ENCODE measurements around the gene WDR45B.

The WDR45B gene

DNA sequence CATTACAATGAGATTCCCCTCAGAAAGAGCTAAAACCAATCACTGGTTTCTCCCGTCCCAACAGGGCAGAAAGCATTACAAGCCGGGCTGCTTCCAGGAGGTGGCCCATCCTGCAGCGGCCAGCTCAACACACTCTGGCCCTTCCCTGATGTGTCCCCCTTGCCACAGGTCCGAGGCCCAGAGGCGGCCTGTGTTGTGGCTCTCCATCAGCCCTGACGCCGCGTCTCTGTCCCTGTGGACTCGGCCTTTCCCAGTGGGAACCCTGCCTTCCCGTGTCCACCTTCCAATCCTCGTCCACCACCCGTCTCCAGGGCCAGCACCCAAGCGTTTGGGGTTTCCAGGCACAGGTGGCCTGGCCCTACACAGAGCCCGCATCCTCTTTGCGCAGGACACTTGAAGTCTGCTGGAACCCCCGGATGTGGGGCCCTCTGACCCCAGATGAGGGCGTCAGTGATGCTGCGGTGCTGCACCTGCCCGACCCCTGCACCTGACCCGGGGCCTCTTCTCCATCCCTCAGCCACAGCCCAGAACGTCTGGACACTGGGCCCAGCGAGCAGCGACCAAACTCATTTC, 29.2 kb upstream of the WDR45B start:
- DNase-seq (ENCODE audit: low read depth) = no peak

DNA sequence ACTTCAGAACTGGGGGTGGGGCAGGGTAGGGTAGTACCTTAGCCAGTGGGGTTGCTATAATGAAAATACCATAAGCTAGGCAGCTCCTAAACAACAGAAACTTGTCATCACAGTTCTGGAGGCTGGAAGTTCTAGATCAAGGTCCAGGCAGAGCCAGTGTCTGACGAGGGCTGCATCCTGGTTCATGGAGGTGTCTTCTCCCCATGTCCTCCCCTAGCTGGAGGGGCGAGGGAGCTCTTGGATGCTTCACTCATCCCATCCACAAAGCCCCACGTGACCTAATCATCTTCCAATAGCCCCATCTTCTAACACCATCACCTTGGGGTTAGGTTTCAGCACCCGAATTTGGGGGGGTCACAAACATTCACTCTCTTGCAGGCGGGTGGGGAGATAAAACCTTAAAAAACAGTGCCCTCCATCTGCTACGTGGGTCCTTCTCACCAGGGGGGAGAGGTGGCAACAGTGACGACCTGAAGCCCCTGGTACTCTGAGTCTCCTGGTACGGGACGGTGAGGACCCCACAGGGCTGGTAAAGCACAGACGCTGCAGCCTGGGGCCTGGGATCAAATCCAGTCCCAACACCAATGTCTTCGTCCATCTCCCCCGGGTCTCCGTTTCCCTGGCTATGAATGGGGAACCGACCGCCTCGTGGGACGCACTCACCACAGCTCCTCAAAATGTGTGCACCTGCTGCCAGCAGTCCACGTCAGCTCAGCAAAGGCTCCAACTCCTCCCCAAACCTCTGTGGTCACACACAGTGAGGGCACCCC, 27.4 kb upstream of the WDR45B start:
- no peak for DNase-seq (ENCODE audit: low read depth)

DNA sequence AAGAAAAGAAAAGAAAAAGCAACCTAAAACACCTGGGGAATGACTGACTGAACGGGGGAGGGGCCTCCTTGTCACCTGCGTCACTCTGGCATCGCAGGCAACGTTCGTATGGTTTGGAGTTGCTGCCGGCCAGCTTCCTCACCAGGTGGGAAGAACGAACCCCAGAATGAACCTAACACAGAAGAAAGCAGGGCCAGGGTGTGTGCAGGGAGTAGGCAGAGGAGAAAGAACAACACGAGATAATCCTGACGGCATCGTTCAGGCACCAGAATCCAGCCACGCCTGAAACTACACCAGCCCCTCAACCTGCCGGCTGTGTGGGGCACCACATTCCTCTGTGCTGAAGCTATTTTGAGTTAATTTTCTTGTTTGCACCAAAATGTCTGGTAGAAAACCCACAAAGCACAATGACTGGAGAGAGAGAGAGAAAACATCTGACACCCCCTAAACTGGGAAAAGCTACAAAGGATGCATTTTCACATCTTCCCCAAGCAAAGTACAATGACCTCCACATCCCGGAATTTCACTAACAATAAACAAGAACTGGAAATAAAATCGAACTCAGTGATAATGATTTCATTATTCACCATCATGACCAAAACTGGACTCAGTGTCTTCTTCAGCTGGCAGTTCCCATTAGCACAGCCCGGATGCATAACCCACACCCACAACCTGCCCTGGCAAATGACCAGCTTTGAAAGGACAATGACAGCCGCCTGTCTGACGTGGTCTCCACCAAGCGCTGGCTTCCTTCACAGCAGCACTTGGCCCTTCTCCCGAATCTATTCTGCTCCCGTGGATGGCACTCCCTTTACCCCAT, 26.6 kb upstream of the WDR45B start:
- DNase-seq (ENCODE audit: low read depth) = no peak

DNA sequence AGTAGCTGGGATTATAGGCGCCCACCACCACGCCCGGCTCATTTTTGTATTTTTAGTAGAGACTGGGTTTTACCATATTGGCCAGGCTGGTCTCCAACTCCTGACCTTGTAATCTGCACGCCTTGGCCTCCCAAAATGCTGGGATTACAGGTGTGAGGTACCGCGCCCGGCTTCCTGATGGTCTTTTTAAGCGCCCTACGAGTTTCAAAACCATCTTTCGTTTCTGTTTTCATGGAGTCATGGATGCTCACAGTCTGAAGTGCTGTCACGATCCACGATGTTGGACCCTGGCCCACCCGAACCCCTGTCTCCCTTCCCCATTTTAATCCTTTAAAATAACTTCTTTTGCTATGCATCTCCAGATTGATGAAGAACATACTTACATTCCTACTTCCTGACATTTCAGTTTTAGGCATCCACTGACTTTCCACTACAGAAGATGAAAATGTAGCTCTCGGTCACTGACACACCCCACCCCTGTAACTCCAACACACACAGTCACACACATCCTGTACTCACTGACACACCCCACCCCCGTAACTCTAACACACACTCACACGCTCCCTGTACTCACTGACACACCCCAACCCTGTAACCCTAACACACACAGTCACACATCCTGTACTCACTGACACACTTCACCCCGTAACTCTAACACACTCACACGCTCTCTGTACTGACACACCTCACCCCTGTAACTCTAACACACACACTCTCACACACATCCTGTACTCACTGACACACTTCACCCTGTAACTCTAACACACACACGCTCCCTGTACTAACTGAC, 22.6 kb upstream of the WDR45B start:
- DNase-seq (ENCODE audit: low read depth) = no peak

DNA sequence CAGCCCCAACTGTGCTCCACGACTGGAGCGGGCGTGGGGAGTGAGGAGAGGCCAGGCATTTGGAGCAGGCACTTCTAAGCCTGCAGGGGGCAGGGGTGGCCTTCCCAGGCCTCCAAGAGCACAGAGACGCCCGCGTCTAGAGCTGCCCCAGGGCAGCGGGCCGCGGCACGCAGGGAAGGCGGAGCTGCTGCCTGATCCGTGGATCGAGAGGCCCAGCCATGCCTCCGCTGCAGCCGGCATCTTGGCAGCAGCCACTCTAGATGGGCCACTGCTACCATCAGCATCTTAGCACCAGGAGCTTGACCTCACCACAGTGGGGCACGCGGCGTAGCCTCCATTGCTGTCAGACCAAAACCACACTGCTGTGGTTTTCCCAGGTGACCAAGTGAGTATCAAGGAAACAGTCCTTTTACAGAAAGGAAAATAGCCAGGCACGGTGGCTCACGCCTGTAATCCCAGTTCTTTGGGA, 20.4 kb upstream of the WDR45B start:
- peak; percentile 78 for DNase-seq (ENCODE audit: low read depth)

DNA sequence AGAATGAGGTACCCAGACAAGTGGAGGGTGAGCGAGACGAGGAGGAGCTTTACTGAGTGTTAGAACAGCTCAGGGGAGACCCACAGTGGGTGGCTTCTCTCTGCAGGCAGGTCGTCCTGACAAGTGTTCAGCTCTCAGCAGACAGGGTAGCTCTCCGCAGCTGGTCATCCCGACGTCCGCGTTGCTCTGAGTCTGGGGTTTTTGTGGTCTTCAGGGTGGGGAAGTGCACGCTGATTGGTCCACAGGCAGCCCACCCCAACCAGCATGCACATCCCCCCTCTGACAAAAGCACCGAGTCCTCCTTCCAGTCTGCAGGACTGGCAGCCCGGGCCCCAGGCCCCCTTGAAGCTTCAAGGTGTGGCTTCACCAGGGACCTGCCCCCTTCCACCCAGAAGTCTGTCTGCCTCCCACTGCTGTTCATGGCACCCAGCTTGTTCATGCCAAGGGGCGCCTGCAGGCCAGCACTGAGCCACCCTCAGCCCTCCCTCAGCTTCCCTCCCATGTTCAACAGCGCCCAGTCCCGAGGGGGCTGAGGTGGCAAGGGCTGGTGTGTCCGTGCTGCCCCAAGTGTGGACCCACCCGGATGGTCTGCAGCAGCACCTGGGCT, 19.9 kb upstream of the WDR45B start:
- DNase-seq (ENCODE audit: low read depth) = no peak

DNA sequence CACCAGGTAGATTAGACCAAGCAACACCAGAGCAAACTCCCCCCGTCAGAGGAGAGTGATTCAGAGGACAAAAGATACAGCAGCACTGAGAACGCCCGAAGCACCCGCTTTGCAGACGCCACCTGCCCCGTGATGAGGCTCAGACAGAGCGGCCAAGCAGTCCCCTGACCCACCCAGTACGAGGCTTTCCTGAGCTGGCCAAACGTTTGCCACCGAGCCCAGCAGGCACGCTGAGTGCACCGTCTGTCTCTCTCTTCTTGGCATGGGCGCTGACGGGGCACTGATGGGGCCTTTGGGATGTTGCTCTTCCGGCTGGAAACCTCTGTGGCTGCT, 19.4 kb upstream of the WDR45B start:
- no peak for DNase-seq (ENCODE audit: low read depth)

DNA sequence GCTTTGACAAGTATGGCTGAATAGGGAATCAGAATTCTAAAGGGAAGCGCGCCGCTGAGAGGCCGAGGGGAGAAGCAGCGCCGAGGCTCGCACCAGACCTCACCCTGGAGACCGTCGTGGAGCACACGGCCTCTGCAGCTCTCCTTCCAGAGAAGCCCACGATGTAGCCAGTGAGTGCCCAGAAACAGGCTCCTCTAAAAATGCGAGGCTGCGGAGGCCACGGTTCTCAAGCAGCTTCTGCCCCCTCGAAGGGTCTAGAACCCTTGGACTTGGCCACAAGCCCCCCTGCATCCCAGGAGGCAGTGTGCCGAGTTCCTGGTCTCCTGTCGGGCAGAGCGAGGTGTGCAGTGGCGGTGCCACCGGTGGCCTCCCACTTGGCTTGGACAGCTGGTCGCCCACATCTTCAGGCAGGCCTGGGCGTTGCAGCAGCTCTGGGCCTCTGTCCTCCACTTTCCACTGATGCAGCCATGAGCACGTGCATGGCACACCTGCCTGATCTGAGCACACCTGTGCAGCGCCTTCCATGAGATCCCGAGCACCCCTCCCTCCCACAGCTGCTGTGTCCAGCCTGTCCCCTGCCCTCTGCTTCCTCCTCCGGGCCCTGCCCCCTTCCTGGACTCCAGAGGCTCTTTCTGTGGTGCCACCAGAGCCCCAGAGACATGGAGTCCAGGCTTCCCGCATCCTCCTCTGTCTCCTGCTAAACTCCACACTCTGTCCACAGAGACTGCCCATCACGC, 18.9 kb upstream of the WDR45B start:
- DNase-seq (ENCODE audit: low read depth) = no peak

DNA sequence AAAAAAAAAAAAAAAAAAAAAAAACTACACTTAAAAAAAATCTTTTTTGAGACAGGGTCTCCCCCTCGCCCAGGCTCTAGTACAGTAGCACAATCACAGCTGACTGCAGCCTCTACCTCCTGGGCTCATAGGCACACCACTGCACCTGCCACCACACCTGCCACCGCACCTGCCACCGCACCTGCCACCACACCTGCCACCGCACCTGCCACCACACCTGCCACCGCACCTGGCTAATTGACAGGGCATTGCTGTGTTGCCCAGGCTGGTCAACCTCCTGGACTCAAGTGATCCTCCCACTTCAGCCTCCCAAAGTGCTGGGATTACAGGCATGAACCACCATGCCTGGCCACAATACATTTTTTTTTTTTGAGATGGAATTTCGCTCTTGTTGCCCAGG, 17.6 kb upstream of the WDR45B start:
- DNase-seq (ENCODE audit: low read depth) = no peak

DNA sequence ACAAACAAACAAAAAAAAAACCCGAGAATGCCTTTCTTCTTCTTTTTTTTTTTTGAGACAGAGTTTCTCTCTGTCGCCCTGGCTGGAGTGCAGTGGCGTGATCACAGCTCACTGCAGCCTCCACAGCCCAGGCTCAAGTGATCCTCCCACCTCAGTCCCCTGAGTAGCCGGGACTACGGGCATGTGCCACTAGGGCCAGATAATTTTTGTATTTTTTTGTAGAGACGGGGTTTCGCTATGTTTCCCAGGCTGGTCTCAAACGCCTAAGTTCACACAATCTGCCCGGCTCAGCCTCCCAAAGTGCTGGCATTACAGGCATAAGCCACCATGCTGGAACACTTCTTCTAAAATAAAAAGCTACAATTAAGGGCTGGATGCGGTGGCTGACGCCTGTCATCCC, 17.0 kb upstream of the WDR45B start:
- no peak for DNase-seq (ENCODE audit: low read depth)

DNA sequence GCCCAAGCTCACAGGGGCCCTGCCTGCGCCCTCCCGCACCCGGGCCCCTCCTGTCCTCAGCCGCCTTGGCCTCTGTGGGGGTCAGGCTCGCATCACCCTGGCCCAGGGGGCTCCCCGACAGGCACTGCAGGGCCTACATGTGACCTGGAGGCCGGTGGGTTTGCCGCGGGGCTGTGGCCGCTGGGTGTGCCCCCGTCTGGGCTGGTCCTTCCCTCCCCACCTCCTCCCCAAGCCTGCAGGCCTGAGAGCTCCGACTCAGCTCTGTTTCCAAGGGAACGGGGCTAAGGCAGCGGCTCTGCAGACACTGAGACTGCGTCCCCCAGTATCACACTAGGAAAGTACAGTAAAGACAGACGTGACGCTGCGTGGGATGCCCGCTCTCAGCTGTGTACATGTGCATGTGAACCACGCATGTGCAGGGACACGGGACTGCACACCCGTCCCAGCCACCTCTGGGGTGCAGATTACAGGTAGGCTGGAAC, 16.5 kb upstream of the WDR45B start:
- no peak for DNase-seq (ENCODE audit: low read depth)

DNA sequence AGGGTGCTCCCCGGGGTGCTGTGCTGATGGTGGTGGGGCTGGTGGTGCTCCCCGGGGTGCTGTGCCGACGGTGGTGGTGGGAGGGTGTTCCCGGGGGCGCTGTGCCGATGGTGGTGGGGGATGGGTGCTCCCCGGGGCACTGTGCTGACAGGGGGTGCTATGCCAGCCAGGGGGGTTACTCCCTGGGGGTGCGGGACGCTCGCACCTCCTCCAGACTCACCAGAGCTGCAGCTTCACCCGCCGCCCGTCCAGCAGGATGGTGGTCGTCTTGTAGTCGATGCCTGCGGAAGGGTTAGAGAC, 16.0 kb upstream of the WDR45B start:
- no peak for DNase-seq (ENCODE audit: low read depth)

DNA sequence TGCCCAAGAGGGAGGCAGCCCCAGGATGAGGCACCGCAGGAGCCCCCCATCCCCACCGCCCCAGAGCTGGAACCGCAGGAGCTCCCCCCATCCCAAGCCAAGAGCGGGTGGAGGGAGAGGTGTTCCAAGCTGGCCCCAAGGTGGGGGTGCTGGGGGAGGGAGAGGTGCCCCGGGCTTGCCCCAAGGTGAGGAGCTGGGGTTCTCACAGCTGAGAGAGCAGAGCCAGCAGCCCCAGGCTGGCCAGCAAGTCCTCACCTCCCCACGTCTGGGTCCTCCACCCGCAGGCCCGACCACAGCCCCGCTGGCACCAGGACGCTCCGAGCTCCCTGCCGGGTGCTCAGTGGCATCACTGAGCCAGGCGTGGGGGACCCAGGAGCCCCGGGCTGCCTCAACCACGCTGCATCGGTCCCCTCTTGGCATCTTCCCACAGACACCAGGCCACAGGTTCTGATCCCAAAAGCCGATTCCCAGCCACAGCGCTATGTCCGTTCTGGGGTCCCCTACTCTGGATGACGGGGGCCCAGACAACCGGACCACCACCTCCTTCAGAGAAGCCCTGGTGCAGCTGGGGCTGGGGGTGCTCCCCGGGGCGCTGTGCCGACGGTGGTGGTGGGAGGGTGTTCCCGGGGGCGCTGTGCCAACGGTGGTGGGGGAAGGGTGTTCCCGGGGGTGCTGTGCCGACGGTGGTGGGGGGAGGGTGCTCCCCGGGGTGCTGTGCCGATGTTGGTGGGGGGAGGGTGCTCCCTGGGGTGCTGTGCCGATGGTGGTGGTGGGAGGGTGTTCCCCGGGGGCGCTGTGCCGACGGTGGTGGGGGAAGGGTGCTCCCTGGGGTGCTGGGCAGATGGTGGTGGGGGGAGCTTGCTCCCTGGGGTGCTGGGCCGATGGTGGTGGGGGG, 15.4 kb upstream of the WDR45B start:
- no peak for DNase-seq (ENCODE audit: low read depth)

DNA sequence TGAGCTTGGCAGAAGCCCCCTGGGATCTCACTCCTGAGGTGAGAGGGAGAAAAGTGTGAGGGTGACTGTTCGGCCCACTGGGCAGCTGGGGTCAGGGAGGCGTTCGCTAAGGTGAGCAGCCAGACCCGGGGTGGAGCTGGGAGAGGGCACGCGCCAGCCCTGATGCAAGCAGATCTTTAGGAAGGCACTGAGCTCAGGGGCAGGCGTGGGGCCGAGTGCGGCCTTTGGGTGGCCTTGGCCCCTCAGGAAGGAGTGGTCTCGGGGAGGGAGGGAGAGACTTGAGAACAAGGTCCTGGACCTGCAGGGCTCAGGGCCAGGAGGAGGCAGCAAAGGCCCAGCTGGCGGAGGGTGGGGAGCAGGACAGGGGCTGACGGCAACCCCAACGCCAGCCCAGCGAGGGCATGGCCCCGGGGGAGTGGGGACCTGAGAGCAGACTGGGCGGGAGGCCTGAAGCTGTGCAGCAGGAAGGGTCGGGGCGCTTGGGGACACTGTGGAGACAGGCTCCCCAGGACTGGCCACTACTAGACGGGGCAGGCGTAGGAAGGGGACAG, 14.5 kb upstream of the WDR45B start:
- DNase-seq (ENCODE audit: low read depth) = no peak

DNA sequence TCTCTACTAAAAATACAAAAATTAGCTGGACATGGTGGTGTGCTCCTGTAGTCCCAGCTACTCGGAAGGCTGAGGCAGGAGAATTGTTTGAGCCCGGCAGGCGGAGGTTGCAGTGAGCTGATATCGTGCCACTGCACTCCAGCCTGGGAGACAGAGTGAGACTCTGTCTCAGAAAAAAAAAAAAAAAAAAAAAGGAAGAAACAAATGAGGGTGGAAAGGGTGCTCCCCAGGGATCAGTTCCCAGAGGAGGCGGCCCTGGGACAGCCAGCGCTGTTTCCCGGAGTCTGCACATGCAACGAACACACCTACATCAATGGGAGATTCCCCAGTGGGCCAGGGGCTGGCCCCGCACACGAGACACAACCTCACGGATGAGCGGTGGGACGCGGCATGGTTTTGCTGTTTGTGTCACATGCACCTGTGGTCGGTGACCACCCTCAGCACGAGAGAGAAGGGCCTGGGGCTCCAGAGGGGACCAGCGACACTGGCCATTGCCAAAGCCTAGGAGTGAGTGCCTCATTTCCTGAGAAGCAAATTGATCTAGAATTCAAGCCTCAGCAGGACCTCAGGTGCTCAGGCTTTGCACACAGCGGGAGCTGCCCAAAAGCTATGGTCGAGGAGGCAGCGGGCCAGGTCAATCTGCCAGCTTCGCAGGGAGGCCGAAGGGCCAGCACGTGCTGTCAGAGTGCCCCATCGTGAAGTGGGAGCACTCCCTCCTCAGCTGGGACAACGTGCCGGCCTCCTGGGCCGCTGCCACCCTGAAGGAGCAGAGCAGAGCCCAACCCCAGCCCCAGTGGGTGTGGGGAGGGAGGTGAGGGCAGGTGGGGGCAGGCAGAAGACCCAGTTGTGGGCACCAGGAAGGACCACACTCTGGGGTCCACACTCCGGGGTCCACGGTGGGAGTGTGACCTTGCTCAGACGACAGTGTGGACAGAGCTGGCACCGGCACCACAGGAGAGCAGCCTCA, 13.8 kb upstream of the WDR45B start:
- no peak for DNase-seq (ENCODE audit: low read depth)

DNA sequence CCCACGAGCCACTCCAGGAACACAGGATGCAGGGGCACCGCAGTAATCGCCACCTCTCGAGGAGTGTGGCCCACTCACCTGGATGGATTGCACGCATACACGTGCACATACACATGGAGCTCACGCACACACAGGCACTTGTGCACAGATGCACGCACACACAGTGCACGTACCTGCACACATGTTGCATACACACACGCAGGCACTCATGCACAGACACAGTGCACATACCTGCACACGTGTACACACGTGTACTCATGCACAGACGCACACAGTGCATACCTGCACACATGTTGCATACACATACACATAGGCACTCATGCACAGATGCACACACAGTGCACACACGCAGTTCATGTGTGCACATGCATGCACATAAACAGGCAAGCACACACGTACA, 11.6 kb upstream of the WDR45B start:
- DNase-seq (ENCODE audit: low read depth) = no peak

DNA sequence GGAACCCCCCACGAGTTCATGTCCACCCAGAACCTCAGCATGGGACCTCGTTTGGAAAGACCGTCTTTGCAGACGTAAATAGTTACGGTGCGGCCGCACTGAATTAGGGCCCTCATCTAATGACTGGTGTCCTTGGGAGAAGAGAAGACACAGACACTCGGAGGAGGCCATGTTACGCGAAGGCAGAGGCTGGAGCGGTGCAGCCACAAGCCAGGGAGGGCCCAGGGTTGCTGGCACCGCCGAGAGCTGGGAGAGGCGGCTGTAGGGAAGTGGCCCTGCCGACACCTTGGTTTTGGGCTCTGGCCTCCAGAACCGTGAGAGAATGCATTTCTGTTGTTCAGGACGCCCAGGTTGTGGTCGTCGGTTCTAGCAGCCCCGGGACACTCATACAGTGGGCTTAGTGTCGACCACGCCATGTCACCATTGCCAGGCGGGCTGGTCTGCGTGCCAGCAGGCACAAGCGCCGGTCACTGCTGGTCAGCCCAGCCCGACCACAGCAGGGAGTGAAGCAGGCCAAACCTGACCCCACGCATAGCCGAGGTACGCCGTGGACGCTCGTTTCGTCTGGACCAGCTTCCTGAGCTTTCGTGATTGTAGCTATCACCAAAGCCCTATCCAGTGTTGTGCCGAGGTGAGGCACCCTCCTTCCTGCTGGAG, 10.7 kb upstream of the WDR45B start:
- DNase-seq (ENCODE audit: low read depth) = no peak

DNA sequence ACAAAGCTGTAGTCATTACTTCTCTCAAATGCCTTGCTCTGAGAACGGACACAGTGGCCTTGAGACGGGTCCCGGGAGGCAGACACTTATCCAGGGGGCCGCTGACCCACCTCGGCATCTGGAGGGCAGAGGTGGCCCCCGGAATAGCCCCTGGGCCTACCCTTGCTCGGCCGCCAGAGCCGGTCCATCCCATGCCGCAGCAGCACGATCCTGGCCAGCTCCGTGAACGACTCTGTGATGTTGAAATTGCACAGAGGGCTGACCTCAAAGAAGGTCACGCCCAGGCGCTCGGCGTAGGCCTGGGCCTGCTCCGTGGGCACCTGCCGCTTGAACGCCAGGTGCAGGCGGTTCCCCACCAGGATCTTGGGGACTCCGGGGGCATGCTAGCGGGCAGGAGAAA, 10.1 kb upstream of the WDR45B start:
- no peak for DNase-seq (ENCODE audit: low read depth)
